CD14-positive monocyte (primary cell): ENCODE measurements around the gene CDH4. TPM values are rescaled to one million over a fixed set of nuclear protein-coding genes. Genes with fewer than 3 reads are reported as not detected.

ENCODE experiments used
- DNase-seq, 3 donors: peaks; one replicate each; pipeline ENCODE4 v3.0.0-alpha.2; 2011 to 2022
- H2AFZ ChIP-seq: 2 replicates; pipeline ENCODE4 v1.6.0; 2012; ENCODE audit warnings: mild to moderate bottlenecking, low read depth, low read length, inconsistent platforms; ENCODE audit not compliant: insufficient read depth, poor library complexity, severe bottlenecking
- H3K27ac ChIP-seq, 2 donors: 1 replicate in 1 of 2; 2 replicates in 1 of 2; pipeline ENCODE4 v1.5.1; 2012 to 2013; ENCODE audit warnings: low read length in 2 of 2, control low read depth in 1 of 2, inconsistent platforms in 1 of 2, low read depth in 1 of 2, mild to moderate bottlenecking in 1 of 2
- H3K27me3 ChIP-seq, 2 donors: one replicate each; pipeline versions ENCODE4 v1.6.0 to v1.6.1; 2011 to 2013; ENCODE audit warnings: low read length in 2 of 2; ENCODE audit not compliant: control insufficient read depth in 2 of 2, insufficient read depth in 2 of 2
- H3K36me3 ChIP-seq, 2 donors: replicated peaks in 1 of 2; 1 replicate in 1 of 2; 2 replicates in 1 of 2; pipeline versions ENCODE4 v1.5.1 to v1.6.1; 2012 to 2013; ENCODE audit warnings: low read length in 2 of 2, control low read depth in 1 of 2, inconsistent platforms in 1 of 2, mild to moderate bottlenecking in 1 of 2; ENCODE audit not compliant: insufficient read depth in 2 of 2, control insufficient read depth in 1 of 2
- H3K4me1 ChIP-seq, 2 donors: 1 replicate in 1 of 2; 2 replicates in 1 of 2; pipeline versions ENCODE4 v1.5.1 to v1.6.1; 2012 to 2013; ENCODE audit warnings: low read length in 2 of 2, control low read depth in 1 of 2, inconsistent platforms in 1 of 2, mild to moderate bottlenecking in 1 of 2, moderate library complexity in 1 of 2; ENCODE audit not compliant: insufficient read depth in 2 of 2, control insufficient read depth in 1 of 2
- H3K4me2 ChIP-seq: replicated peaks from 2 replicates; pipeline ENCODE3; 2012; ENCODE audit warnings: low read length, moderate library complexity, mild to moderate bottlenecking; ENCODE audit not compliant: poor library complexity, severe bottlenecking; ENCODE audit errors: extremely low read depth
- H3K4me3 ChIP-seq, 3 experiments: fragments of 200-600 bp in 1 of 3; sonication (generic) in 1 of 3; replicated peaks in 1 of 3; 1 replicate in 2 of 3; 2 replicates in 1 of 3; pipeline ENCODE4 v1.5.1; 2011 to 2013; ENCODE audit warnings: low read length in 3 of 3, mild to moderate bottlenecking in 3 of 3, control low read depth in 2 of 3, low read depth in 2 of 3, inconsistent platforms in 1 of 3, moderate library complexity in 1 of 3
- H3K79me2 ChIP-seq: 2 replicates; pipeline ENCODE4 v1.6.0; 2012; ENCODE audit warnings: mild to moderate bottlenecking, control low read depth, inconsistent platforms, low read length, moderate library complexity; ENCODE audit not compliant: insufficient read depth
- H3K9ac ChIP-seq: 2 replicates; pipeline ENCODE4 v1.6.0; 2017; ENCODE audit warnings: low read length, mild to moderate bottlenecking; ENCODE audit not compliant: insufficient read depth, poor library complexity, severe bottlenecking
- H3K9me3 ChIP-seq, 2 donors: replicated peaks in 1 of 2; 1 replicate in 1 of 2; 2 replicates in 1 of 2; pipeline versions ENCODE4 v1.5.1 to v1.6.1; 2012 to 2013; ENCODE audit warnings: low read length in 2 of 2, control low read depth in 1 of 2; ENCODE audit not compliant: control insufficient read depth in 1 of 2, insufficient read depth in 1 of 2
- H4K20me1 ChIP-seq: 2 replicates; pipeline ENCODE4 v1.6.0; 2012; ENCODE audit warnings: mild to moderate bottlenecking, low read length, control low read depth, moderate library complexity; ENCODE audit not compliant: insufficient read depth
- H3K27ac Mint-ChIP-seq, 7 donors: one replicate each; pipeline ENCODE4 v1.8.0; 2020; ENCODE audit warnings: mild to moderate bottlenecking in 7 of 7, mixed read lengths in 7 of 7, moderate library complexity in 6 of 7, inconsistent platforms in 2 of 7
- H3K27me3 Mint-ChIP-seq, 3 donors: one replicate each; pipeline ENCODE4 v1.8.0; 2021 to 2022; ENCODE audit warnings: low read depth in 3 of 3, mild to moderate bottlenecking in 3 of 3, mixed read lengths in 3 of 3, moderate library complexity in 3 of 3, inconsistent platforms in 1 of 3
- H3K36me3 Mint-ChIP-seq, 2 donors: one replicate each; pipeline ENCODE4 v1.8.0; 2020; ENCODE audit warnings: mixed read lengths in 2 of 2, inconsistent platforms in 1 of 2, mild to moderate bottlenecking in 1 of 2
- H3K4me1 Mint-ChIP-seq: one replicate; pipeline ENCODE4 v1.8.0; 2020; ENCODE audit warnings: mild to moderate bottlenecking, mixed read lengths
- H3K4me3 Mint-ChIP-seq, 2 donors: one replicate each; pipeline ENCODE4 v1.8.0; 2020; ENCODE audit warnings: mild to moderate bottlenecking in 2 of 2, mixed read lengths in 2 of 2, moderate library complexity in 1 of 2
- H3K9me3 Mint-ChIP-seq, 7 donors: one replicate each; pipeline ENCODE4 v1.8.0; 2020 to 2022; ENCODE audit warnings: mixed read lengths in 7 of 7, mild to moderate bottlenecking in 6 of 7, moderate library complexity in 6 of 7, inconsistent platforms in 2 of 7
- CTCF ChIP-seq: fragments of 200-600 bp; IDR thresholded peaks from one replicate; pipeline ENCODE4 v1.8.0; 2022; ENCODE audit warnings: antibody characterized with exemption, mild to moderate bottlenecking
- WGBS: methylation state at CpG from one replicate; pipeline ENCODE4 v1.1.5; 2013; ENCODE audit warnings: missing lambda C conversion rate; ENCODE audit not compliant: insufficient coverage; 5-methylcytosine and 5-hydroxymethylcytosine counted together
- intact Hi-C, 2 donors: fragments of 100-400 bp; cut with micrococcal nuclease; formaldehyde crosslinking; loops; one replicate each; pipeline versions ENCODE4 v1.15.0 to v1.15.1; 2023
- polyA plus RNA-seq, 3 donors: library from polyadenylated mRNA; depleted of rRNA in 1 of 3; unstranded in 2 of 3; stranded (reverse) in 1 of 3; fragments of 300-500 nt in 2 of 3; fragments of >200 nt in 1 of 3; fragmentation: Illumina TruSeq in 2 of 3; gene quantifications; 1 replicate in 2 of 3; 2 replicates in 1 of 3; pipeline ENCODE4 v1.2.3, GENCODE V29; 2012 to 2021

Gene CDH4
- polyA plus RNA-seq, 3 donors, result not detected

- no peak for DNase-seq
- no peaks in the 10 kb centered on the region for H3K36me3 ChIP-seq
- intact Hi-C loops, result no loop called here
- no peak overlapping the region for H3K9ac ChIP-seq
- peaks cover 4 to 89% of the 10 kb centered on the region in 2 donors for H3K9me3 ChIP-seq
- H3K79me2 ChIP-seq, result no peaks in the 10 kb centered on the region
- peaks cover 2 to 46% (median 38%) of the 10 kb centered on the region in 7 donors for H3K9me3 Mint-ChIP-seq
- H3K4me1 Mint-ChIP-seq, result no peaks in the 10 kb centered on the region
- H3K27ac ChIP-seq, result no peak overlapping the region
- H3K27ac Mint-ChIP-seq, result no peak overlapping the region
- H3K4me3 ChIP-seq, result no peak overlapping the region
- no peak overlapping the region for H3K4me3 Mint-ChIP-seq
- H3K27me3 Mint-ChIP-seq, result no peaks in the 10 kb centered on the region
- H4K20me1 ChIP-seq, result no peaks in the 10 kb centered on the region
- WGBS, result 0% methylated on average over 1 of the region's 6 CpGs
- no peak overlapping the region for H3K4me2 ChIP-seq
- TF ChIP-seq CTCF, result no peak
- no peaks in the 10 kb centered on the region for H3K36me3 Mint-ChIP-seq
- no peaks in the 10 kb centered on the region for H3K4me1 ChIP-seq
- no peak overlapping the region for H2AFZ ChIP-seq
- no peaks in the 10 kb centered on the region for H3K27me3 ChIP-seq
Measured at GRCh38 chr20:61575151-61575937, 323.3 kb downstream of the CDH4 start.

GRCh38 chr20:61576372-61576771 lies 324.3 kb downstream of the CDH4 start:
- Mint-ChIP-seq H3K27me3 (no peaks in the 10 kb centered on the region), H3K36me3 (no peaks in the 10 kb centered on the region), H3K9me3 (peaks cover 2 to 44% (median 34%) of the 10 kb centered on the region in 7 donors), H3K4me1 (no peaks in the 10 kb centered on the region), H3K4me3 (peak overlapping the region in 1 of 2 donors; percentile 5), H3K27ac (no peak overlapping the region)
- DNase-seq, result no peak
- WGBS, result 88% methylated on average over 4 of the region's 5 CpGs
- Histone ChIP-seq H3K4me2 (no peak overlapping the region), H3K9me3 (peaks cover 4 to 89% of the 10 kb centered on the region in 2 donors), H3K79me2 (no peaks in the 10 kb centered on the region), H3K27me3 (no peaks in the 10 kb centered on the region), H3K9ac (no peak overlapping the region), H3K4me1 (no peaks in the 10 kb centered on the region), H3K4me3 (no peak overlapping the region), H2AFZ (no peak overlapping the region), H3K27ac (no peak overlapping the region), H3K36me3 (no peaks in the 10 kb centered on the region), H4K20me1 (no peaks in the 10 kb centered on the region)
- TF ChIP-seq CTCF, result no peak
- intact Hi-C loops, result no loop called here
